GM19438 (cell line): ENCODE data around the gene ARHGAP42.

ENCODE experiments used
- ATAC-seq: cut with Tn5 transposase; IDR thresholded peaks from one replicate; pipeline ENCODE4 v1.9.1; 2021; ENCODE audit warnings: low read depth; ENCODE audit not compliant: unreplicated experiment

Gene ARHGAP42

DNA sequence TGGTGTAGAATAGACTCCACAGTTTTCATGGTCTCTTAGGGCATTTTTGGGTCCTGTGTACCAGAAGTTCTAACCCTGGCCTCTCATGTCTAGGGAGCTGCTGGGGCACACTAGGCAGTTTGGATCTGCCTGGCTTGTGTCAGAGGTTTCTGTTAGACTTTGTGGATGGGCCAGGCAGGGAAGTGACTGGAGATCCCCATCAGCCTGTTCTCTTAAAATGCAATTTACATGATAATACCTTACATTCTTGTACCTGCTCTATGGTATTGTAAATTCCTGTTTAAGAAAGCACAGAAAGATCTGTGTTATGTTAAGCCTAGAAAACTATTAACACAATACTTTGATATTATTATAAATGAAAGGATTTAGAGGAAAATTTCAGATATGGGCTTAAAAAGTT, 104.0 kb downstream of the ARHGAP42 start:
- no peak for ATAC-seq

- no peak for ATAC-seq
Observed at GRCh38 chr11:100791860-100792259, 104.8 kb downstream of the ARHGAP42 start.

GRCh38 chr11:100793525-100793924, 106.4 kb downstream of the ARHGAP42 start:
- ATAC-seq = no peak

GRCh38 chr11:100794446-100794845, 107.4 kb downstream of the ARHGAP42 start:
- no peak for ATAC-seq

DNA sequence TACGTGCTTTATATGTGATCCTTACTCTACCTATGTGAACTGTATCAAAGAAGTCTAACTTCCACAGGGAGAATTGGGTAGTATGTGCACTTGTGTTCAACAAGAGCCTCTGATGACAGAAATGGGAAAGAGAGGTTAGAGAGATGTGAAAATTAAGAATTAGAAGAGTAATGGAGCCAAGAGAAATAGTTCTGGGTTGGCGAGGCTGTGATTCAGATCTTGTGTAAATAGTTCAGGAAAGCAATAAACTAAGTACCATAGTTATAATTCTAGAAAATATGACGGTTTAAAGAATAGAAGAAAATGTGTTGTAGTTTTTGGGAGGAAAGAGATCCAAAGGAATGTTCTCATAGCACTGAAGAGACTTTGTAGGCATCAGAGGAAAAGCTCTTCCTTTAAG, 112.4 kb downstream of the ARHGAP42 start:
- ATAC-seq = no peak

DNA sequence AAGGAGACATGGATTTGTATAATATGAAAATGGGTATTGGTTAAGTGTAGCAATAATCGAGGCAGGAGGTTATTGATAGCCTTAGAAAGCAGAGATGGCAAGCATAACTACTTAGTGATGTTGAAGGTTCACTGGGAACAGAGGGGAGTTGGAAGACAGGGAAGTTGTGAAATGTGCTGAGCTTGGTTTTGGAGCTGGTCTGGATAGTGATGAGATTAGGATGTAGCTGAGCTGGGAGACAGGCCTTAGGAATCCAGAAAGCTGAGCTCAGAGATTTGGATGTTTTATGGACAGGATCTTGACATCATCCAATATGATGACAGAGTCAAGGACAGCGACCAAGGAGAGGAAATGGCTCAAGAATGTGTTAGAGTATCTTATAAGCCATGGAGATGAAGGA, 113.1 kb downstream of the ARHGAP42 start:
- no peak for ATAC-seq

- ATAC-seq = no peak
Observed at GRCh38 chr11:100801225-100801999, 114.3 kb downstream of the ARHGAP42 start.

GRCh38 chr11:100805506-100806199, 118.6 kb downstream of the ARHGAP42 start:
- no peak for ATAC-seq

DNA sequence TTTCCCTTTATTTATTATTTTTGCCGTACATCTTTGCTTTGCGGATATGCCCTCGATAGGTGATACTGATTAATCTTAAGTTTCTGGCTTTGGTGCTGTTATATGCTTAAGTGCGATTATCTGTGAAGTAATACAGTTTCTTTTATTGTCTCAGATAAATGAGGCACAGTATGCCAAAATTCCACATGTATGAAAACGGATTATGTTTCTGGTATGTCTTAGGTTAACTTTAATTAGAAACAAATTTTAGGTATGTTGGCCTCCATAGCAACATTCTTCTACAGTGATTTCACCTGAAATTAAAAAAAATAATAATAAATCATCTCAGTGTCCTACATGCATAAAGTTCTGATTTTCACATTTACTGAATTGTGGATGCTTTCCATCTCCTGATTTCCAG, 119.2 kb downstream of the ARHGAP42 start:
- no peak for ATAC-seq

- no peak for ATAC-seq
Observed at GRCh38 chr11:100808904-100809491, 121.9 kb downstream of the ARHGAP42 start.

GRCh38 chr11:100810146-100810545, 123.1 kb downstream of the ARHGAP42 start:
- no peak for ATAC-seq

- no peak for ATAC-seq
Observed at GRCh38 chr11:100810666-100811065, 123.6 kb downstream of the ARHGAP42 start.

DNA sequence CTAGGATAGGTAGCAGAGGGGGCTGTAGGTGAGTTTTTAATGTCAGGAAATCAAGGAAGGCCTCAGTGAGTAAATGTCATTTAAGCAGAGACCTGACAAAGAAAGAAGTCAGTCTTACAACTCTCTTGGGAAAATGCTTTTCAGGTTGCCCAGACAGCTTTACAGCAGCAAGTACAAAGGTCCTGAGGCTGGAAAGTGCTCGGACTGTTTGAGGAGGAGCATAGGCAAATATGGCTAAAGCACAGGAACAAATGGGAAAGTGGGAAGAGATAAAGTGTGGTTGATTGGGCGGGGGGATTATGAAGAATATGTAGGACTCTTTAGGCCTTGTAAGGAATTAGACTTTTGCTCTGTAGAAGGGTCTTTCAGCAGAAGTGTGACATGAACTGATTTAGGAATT, 125.4 kb downstream of the ARHGAP42 start:
- ATAC-seq = no peak

- ATAC-seq = no peak
Observed at GRCh38 chr11:100815787-100816330, 128.8 kb downstream of the ARHGAP42 start.

GRCh38 chr11:100816823-100817222, 129.7 kb downstream of the ARHGAP42 start:
- no peak for ATAC-seq

- no peak for ATAC-seq
Observed at GRCh38 chr11:100817620-100818019, 130.5 kb downstream of the ARHGAP42 start.

DNA sequence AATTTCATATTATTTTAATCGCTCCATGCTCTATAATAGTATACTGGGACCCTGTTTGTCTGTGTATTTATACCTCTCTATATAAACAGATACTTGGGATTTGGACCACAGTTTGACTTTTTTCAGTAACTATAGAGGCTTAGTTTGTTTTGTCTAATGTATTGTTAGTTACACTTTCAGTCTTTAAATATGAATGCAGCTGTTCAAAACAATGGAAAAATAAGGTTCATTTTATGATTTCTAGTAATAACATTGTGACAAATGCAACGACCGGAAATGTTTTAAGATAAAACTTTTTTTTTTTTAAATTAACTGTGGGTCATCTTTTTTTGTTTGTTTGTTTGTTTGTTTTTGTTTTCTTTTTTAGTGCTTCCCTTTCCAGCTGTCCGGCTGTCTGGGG, 133.5 kb downstream of the ARHGAP42 start:
- ATAC-seq = no peak

DNA sequence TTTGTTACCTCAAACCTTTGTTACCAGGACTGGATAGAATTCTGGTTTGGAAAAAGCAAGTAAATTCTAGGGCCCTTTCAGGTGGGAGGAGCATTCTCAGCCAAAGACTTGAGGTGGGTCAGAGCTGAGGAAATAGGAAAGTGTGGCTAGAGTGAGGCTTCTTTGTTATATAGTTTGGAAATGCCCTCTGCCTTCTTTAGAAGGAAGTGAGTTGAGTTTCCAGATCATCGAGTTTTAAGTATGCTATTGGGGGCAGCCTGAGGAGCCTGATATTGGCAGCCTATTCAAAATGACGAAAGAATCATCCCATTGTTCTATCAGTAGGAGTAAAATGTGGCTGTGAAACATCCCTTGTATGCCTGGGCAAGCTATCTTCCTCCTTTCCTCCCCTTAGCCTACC, 134.1 kb downstream of the ARHGAP42 start:
- ATAC-seq = no peak

GRCh38 chr11:100823360-100823759, 136.3 kb downstream of the ARHGAP42 start:
- no peak for ATAC-seq

DNA sequence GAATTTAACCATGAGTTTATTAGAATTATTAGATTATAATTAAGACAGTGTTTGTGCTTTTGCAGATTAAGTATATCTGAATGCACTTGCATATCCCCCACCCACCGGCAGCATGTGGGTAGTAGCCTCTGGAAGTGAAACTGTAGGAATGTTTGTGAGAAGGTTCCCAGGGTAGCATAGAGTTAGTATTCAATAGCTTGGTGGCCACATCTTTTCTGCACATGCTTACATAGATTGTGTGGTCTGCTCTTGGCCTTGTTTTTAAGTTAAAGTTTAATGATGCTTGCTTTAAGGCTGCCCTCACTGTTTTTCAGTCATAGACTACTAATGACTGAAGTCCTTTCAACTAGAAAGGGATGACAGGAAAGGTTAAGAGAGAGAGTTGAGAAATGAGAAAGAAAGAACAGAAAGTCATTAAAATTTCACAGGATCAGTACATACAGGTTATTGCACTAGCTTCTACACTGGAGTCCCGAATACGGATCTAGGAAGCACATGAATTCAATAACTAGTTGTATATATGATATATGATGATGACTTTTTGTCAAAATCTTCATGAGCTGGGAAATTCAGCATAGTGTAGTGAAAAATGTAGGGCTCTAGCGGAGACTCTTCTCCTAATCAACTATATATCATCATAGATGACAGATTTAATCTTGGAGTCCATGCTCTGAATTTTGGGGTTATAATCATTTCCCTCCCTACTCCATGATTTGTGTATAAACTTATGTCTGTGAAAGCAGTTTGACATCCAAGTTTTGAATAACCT, 137.1 kb downstream of the ARHGAP42 start:
- ATAC-seq = no peak

DNA sequence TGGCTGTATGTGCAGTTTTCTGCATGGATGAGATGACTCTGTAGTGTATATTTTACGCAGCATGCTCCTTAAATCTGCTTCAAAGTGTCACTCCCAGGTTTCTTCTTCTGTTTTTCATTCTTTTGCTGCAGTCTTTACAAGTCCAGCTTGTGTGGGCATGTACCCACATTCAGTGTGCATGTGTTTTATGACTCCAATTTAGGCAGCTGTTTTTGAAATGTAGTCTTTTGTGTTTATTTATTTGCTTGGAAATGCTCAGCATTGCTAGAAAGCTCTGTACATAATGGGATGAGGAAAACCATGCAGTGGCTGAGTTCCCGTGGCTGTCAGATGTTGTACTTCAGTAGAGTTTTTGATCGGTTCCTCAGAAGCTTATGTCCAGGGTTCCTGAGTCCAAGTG, 138.5 kb downstream of the ARHGAP42 start:
- ATAC-seq = no peak
